ENCODE results near the gene SLC35E4. TPM values are rescaled to one million over a fixed set of nuclear protein-coding genes. Genes with fewer than 3 reads are reported as not detected.

SLC35E4 gene
- total RNA-seq, 1 donor from 2014 or later, result 4.2 TPM

DNA sequence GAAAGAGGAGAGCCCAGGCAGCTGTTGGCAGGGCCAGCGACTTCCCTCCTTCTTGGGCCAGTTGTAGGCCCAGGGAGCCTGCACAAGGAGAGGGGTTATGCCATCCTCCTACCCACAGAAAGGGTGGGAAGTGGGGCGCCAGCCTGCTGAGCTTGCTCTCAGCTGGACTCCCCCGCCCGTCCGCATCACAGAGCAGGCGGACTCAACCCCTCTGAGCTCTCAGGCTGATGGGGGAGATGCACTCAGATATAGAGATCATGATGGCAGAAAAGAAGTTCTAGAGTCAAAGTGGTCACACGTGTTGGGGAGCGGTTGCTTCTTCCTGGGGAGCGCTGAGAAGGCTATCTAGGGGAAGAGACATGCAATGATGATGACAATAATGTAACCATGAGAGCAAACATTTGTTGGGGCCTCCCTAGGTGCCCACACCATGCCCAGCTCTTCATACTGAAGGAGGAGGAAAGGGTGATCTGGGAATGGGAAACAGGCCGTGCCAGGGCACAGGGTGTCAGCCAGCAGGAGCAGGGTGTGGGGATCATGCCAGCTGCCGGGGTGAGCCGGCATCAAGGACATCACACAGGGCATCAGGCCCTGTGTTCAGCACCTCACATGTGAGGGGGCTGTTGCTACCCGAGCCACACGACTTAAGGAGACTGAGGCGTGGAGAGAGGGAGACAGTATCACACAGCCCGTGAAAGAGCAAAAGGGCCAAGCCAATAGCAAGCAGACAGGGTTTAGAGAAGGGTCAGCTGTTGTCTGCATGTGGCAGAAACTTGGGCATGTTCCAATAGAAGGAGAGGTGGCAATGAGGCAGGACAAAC is 7.7 kb downstream of the SLC35E4 start:
- DNase-seq (ENCODE audit: low spot score), result no peak
- intact Hi-C loops (cut with DNase I), result no loop called here

DNA sequence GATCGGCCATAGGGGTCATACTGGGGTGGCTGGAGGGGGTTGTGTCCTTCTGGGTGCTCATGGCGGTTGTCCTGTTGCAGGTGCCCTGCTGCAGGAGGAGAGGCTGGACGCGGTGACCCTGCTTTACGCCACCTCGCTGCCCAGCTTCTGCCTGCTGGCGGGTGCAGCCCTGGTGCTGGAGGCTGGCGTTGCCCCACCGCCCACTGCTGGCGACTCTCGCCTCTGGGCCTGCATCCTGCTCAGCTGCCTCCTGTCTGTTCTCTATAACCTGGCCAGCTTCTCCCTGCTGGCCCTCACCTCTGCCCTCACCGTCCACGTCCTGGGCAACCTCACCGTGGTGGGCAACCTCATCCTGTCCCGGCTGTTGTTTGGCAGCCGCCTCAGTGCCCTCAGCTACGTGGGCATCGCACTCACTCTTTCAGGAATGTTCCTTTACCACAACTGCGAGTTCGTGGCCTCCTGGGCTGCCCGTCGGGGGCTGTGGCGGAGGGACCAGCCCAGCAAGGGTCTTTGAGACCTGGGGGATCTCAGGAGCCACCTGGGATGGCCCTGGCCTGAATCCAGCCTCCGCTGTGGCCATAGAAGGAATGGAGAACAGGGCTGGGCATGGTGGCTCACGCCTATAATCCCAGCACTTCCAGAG is 11.1 kb downstream of the SLC35E4 start:
- intact Hi-C loops (cut with DNase I), result no loop called here
- no peak for DNase-seq (ENCODE audit: low spot score)

GRCh38 chr22:30647536-30647935 is 12.0 kb downstream of the SLC35E4 start:
- no peak for DNase-seq (ENCODE audit: low spot score)
- intact Hi-C loops (cut with DNase I), result no loop called here

DNA sequence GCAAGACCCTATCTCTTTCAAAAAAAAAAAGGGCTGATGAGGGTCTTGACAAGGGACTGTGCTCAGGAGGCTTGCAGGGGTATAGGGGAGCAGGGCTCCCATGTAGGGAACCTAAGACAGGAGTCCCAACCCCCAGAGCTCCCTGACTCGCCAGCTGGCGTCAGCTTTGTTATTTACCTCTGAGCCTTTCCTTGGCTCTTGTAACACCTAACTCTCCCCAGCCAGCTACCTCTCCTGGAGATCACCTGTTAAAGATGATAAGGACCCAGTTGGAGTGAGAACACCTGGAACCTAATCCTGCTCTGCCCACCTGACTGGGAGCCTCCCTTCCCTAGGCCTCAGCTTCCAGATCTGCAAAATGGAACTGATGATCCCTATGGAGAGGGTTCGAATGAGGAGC is 13.2 kb downstream of the SLC35E4 start:
- DNase-seq (ENCODE audit: low spot score), result no peak
- intact Hi-C loops (cut with DNase I), result no loop called here

GRCh38 chr22:30649430-30650007 is 13.9 kb downstream of the SLC35E4 start:
- no peak for DNase-seq (ENCODE audit: low spot score)

GRCh38 chr22:30650508-30651116 is 15.0 kb downstream of the SLC35E4 start:
- intact Hi-C loops (cut with DNase I), result no loop called here
- no peak for DNase-seq (ENCODE audit: low spot score)

More at GRCh38 chr22:30649430-30650007, 13.9 kb downstream of the SLC35E4 start:
- intact Hi-C loops (cut with DNase I), result no loop called here

GRCh38 chr22:30652852-30653251 is 17.3 kb downstream of the SLC35E4 start:
- intact Hi-C loops (cut with DNase I), result no loop called here
- DNase-seq (ENCODE audit: low spot score), result no peak

DNA sequence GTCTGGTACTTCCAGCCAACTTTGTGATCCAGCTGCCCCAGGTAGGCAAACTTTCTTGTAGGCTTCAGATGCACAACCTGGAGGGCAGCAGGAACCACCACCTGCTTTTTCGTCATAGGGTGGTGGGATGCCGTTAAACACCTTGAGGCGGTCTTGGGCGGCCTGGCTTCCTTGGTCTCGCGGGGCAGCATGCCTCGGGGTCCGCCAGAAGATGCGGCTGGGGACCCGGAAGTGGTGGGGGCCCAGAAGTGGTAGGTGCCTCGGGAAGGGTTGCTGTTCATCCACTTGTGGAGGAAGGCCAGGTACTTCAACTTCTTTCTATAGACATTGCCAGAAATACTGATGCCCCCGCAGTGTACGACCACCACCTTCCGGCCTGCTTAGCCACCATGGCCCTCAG is 18.8 kb downstream of the SLC35E4 start:
- intact Hi-C loops (cut with DNase I), result no loop called here
- no peak for DNase-seq (ENCODE audit: low spot score)

DNA sequence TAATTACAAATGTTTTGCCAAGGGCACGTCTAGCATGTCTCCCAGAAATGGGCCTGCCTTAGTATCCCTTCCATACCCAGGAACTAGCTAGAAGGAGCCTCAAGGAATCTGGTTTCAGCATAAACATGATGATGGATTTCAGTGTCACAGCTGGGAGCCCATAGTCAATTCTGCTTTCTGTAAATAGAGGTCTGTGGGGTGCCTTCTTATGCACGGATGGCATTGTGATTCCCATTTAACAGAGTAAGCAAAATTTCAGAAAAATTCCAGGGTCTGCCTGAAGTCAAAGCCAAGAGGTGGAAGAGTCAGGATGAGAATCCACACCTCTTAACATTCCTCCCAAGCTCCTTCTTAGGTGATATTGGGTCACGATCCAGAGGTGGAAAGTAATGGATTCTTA is 20.0 kb downstream of the SLC35E4 start:
- intact Hi-C loops (cut with DNase I), result no loop called here
- DNase-seq (ENCODE audit: low spot score), result no peak

DNA sequence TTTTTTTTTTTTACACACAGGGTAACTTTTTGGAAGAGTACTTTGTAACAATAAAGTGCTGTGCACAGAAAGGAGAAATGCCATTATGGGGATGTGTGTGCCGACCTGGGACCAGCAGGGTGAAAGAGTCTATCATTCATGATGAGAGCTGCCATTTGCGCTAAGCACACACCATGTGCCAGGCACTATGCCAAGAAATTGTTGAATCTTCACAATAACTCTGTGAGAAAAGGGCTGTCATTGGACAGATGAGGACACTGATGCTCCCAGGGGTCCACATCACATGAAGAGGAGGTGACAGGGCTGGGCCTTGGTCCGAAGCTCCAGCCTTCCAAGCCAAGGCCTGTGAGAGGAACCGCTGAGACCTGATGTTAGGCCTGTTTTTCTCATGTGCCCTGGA is 26.5 kb downstream of the SLC35E4 start:
- intact Hi-C loops (cut with DNase I), result no loop called here
- DNase-seq (ENCODE audit: low spot score), result no peak

DNA sequence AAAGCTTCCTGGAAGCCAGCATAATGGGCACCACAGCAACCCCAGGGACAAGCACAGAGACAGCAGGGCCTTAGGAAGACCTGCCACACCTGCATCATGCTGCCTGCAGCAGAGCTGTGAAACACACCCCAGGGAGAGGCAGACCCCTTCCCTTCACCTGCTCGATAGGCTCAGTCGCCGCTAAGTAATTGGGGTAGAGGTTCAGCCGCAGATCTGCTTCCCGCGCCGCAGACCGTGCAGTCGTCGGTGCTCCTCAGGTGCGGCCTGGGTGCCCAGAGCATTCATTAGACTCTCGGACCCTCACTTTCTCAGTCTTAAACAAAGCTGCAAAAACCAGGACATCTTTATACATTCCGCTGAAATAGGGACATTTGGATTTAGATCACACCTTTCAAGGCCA is 29.2 kb downstream of the SLC35E4 start:
- intact Hi-C loops (cut with DNase I), result no loop called here
- DNase-seq (ENCODE audit: low spot score), result no peak

- DNase-seq (ENCODE audit: low spot score), result no peak
- intact Hi-C loops (cut with DNase I), result no loop called here
Measured at GRCh38 chr22:30665266-30665665, 29.7 kb downstream of the SLC35E4 start.

DNA sequence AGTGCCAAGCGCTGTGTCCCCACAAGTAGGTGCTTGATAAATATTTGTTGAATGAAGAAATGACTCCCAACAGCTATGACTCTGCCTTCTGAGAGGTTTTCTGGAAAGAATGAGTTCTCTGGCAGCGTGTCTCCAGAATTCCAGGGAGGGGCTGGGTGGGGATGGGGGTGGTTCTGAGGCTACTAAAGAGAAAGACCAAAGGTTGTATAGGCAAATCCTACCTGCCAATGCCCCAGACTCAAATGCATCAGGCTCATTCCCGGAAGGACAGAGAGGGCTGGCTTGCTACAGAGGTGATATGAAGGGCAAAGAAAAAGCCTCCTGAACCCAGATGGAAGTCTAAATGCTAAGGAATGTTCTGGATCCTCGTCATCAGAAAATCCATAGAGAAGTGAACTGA is 30.2 kb downstream of the SLC35E4 start:
- intact Hi-C loops (cut with DNase I), result loop anchor here (2.0 kb wide), 1 partner anchor 31 kb away; the partner anchor contains the start of gene SLC35E4
- no peak for DNase-seq (ENCODE audit: low spot score)

- intact Hi-C loops (cut with DNase I), result loop anchor here (2.0 kb wide), 1 partner anchor 32 kb away; the partner anchor contains the start of gene SLC35E4
- DNase-seq (ENCODE audit: low spot score), result no peak
Measured at GRCh38 chr22:30667107-30667493, 31.5 kb downstream of the SLC35E4 start.

- DNase-seq (ENCODE audit: low spot score), result peak; percentile 98
- intact Hi-C loops (cut with DNase I), result loop anchor here (2.0 kb wide), 1 partner anchor 33 kb away; the partner anchor contains the start of gene SLC35E4
Measured at GRCh38 chr22:30667494-30668385, 32.2 kb downstream of the SLC35E4 start, which contains the start of gene DUSP18. Gene DUSP18, minus strand, starts transcription at chr22:30667875. Its CDS starts 3,872 bp downstream, at chr22:30664003.

DNA sequence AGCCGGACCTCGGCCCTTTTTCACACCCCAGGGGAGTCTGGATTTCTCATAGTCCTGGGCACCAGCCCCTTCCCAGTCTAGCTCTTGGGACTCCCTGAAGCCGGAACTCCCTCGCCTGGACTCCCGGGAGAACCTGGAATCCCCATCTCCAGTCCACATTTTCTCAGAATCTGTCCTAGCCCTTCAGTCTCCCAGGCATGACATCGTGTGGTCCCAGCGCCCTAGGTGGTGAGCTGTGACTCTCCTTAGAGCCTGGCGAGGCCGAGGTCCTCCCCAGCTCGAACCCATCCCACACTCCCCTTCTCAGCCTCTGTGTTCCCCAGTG is 32.8 kb downstream of the SLC35E4 start:
- intact Hi-C loops (cut with DNase I), result no loop called here

GRCh38 chr22:30671071-30671470 is 35.5 kb downstream of the SLC35E4 start:
- DNase-seq (ENCODE audit: low spot score), result no peak
- intact Hi-C loops (cut with DNase I), result no loop called here

More for the DNA sequence above, 32.8 kb downstream of the SLC35E4 start:
- DNase-seq (ENCODE audit: low spot score), result no peak

DNA sequence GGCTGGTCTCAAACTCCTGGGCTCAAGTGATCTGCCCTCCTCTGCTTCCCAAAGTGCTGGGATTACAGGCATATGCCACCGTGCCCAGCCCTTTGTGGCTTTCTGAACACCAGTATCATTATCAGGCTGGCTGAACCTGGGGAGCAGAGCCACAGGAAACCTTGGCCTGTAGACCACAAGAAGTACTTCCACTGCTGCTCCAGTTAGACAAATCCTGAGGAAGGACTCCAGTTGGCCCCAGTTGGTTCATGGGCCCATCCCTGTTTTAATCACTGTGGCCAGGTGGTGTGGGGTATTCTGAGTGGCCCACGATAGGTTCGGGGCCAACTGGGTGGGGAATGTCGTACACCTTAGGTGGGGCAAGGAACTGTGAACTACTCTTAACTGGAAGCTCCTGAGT is 37.6 kb downstream of the SLC35E4 start:
- no peak for DNase-seq (ENCODE audit: low spot score)
- intact Hi-C loops (cut with DNase I), result no loop called here

GRCh38 chr22:30674482-30674881 is 38.9 kb downstream of the SLC35E4 start:
- DNase-seq (ENCODE audit: low spot score), result no peak
- intact Hi-C loops (cut with DNase I), result no loop called here
